Vagina (tissue), 2 donors: ENCODE results near the gene SERPINB5.

Source experiments
- CTCF ChIP-seq, 3 experiments: fragments of 450-650 bp in 2 of 3; fragments of 200-600 bp in 1 of 3; sonication (generic) in 1 of 3; IDR thresholded peaks; one replicate each; pipeline ENCODE4 v1.5.1; 2017 to 2019; ENCODE audit warnings: antibody characterized with exemption in 3 of 3, mild to moderate bottlenecking in 2 of 3, moderate library complexity in 2 of 3
- POLR2A ChIP-seq, 2 donors: fragments of 450-650 bp; IDR thresholded peaks; one replicate each; pipeline ENCODE4 v1.6.1; 2017; ENCODE audit warnings: antibody characterized with exemption in 2 of 2, mild to moderate bottlenecking in 2 of 2, moderate library complexity in 2 of 2

- TF ChIP-seq CTCF (IDR thresholded peaks at IDR 0.05) (no peak), POLR2A (IDR thresholded peaks at IDR 0.05) (no peak)
Observed at GRCh38 chr18:63508596-63508995, 31.8 kb downstream of the SERPINB5 start.
